HG02938 (cell line): ENCODE results near the gene PDSS2.

ENCODE experiments used
- ATAC-seq: cut with Tn5 transposase; IDR thresholded peaks from one replicate; pipeline ENCODE4 v1.9.1; 2021; ENCODE audit warnings: mild to moderate bottlenecking, moderate library complexity; ENCODE audit not compliant: unreplicated experiment

PDSS2 gene

GRCh38 chr6:107275330-107275865 is 184.0 kb downstream of the PDSS2 start:
- no peak for ATAC-seq

GRCh38 chr6:107274288-107274687 is 185.1 kb downstream of the PDSS2 start:
- ATAC-seq: no peak

GRCh38 chr6:107272246-107272645 is 187.1 kb downstream of the PDSS2 start:
- no peak for ATAC-seq

GRCh38 chr6:107271208-107271790 is 188.1 kb downstream of the PDSS2 start:
- ATAC-seq: no peak

- ATAC-seq: no peak
These were observed 191.7 kb downstream of the PDSS2 start for GRCh38 chr6:107267634-107268033.

- no peak for ATAC-seq
These were observed 192.4 kb downstream of the PDSS2 start for GRCh38 chr6:107267006-107267405.

GRCh38 chr6:107266563-107266962 is 192.8 kb downstream of the PDSS2 start:
- no peak for ATAC-seq

- no peak for ATAC-seq
These were observed 195.0 kb downstream of the PDSS2 start for GRCh38 chr6:107264357-107264840.

GRCh38 chr6:107259951-107260350 is 199.4 kb downstream of the PDSS2 start:
- no peak for ATAC-seq

- ATAC-seq: no peak
These were observed 211.2 kb downstream of the PDSS2 start for GRCh38 chr6:107248147-107248546.

- no peak for ATAC-seq
These were observed 212.3 kb downstream of the PDSS2 start for GRCh38 chr6:107246972-107247615.

GRCh38 chr6:107246249-107246971 is 213.0 kb downstream of the PDSS2 start:
- ATAC-seq: no peak

- no peak for ATAC-seq
These were observed 214.5 kb downstream of the PDSS2 start for GRCh38 chr6:107244742-107245480.

GRCh38 chr6:107244082-107244741 is 215.2 kb downstream of the PDSS2 start:
- ATAC-seq: no peak

- no peak for ATAC-seq
These were observed 215.9 kb downstream of the PDSS2 start for GRCh38 chr6:107243471-107243870.

- no peak for ATAC-seq
These were observed 221.2 kb downstream of the PDSS2 start for GRCh38 chr6:107237992-107238660.

GRCh38 chr6:107235511-107235910 is 223.9 kb downstream of the PDSS2 start:
- no peak for ATAC-seq

- no peak for ATAC-seq
These were observed 224.4 kb downstream of the PDSS2 start for GRCh38 chr6:107235007-107235406.

GRCh38 chr6:107231243-107231642 is 228.1 kb downstream of the PDSS2 start:
- ATAC-seq: no peak

- no peak for ATAC-seq
These were observed 228.9 kb downstream of the PDSS2 start for GRCh38 chr6:107230448-107230847.
